Activated naive CD4-positive, alpha-beta T cell treated with anti-CD3 and anti-CD28 coated beads for 36 hours (primary cell): ENCODE measurements around the gene CD180. TPM values are rescaled to one million over a fixed set of nuclear protein-coding genes. Genes with fewer than 3 reads are reported as not detected.

ENCODE experiments used
- CTCF ChIA-PET: fragments of 350-600 bp; sonication (Branson Sonifier 250); formaldehyde crosslinking; loops from one replicate; lab custom pipeline; 2021; ENCODE audit warnings: antibody characterized with exemption; lab: Charles Lee
- DNase-seq: peaks from one replicate; pipeline ENCODE4 v3.0.0-alpha.2; 2020
- H3K27ac Mint-ChIP-seq: one replicate; pipeline ENCODE4 v1.8.0; 2021; ENCODE audit warnings: mild to moderate bottlenecking, mixed read lengths
- H3K27me3 Mint-ChIP-seq: one replicate; pipeline ENCODE4 v1.8.0; 2021; ENCODE audit warnings: low read depth, mixed read lengths
- H3K36me3 Mint-ChIP-seq: one replicate; pipeline ENCODE4 v1.8.0; 2021; ENCODE audit warnings: low read depth, mixed read lengths
- H3K4me1 Mint-ChIP-seq: one replicate; pipeline ENCODE4 v1.8.0; 2021; ENCODE audit warnings: low read depth, mixed read lengths
- H3K4me3 Mint-ChIP-seq: one replicate; pipeline ENCODE4 v1.8.0; 2021; ENCODE audit warnings: mild to moderate bottlenecking, moderate library complexity, mixed read lengths
- H3K9me3 Mint-ChIP-seq: one replicate; pipeline ENCODE4 v1.8.0; 2021; ENCODE audit warnings: mixed read lengths
- intact Hi-C: fragments of 100-400 bp; cut with micrococcal nuclease; formaldehyde crosslinking; loops from one replicate; pipeline ENCODE4 v1.15.1; 2023
- total RNA-seq, 2 experiments: library from RNA; stranded (reverse); gene quantifications; one replicate each; pipeline ENCODE4 v1.2.3, GENCODE V29; 2021

The CD180 gene
- total RNA-seq, 2 experiments from 2014 or later, result not detected

- Mint-ChIP-seq H3K27ac (no peak overlapping the region), H3K36me3 (peaks cover 20% of the 10 kb centered on the region), H3K4me3 (no peak overlapping the region), H3K4me1 (peaks cover 13% of the 10 kb centered on the region), H3K9me3 (no peaks in the 10 kb centered on the region), H3K27me3 (no peaks in the 10 kb centered on the region)
- CTCF ChIA-PET, result interaction anchor here (1.4 to 17.9 kb wide), 2 partner anchors 13 to 52 kb away, joined by 6 to 354 read pairs; partner anchors contain the start of gene CD180
- intact Hi-C loops, result loop anchor here (5.0 kb wide), 2 partner anchors 342 to 847 kb away; no protein-coding TSS in a partner anchor
- no peak for DNase-seq
Measured at GRCh38 chr5:67154556-67155206, 41.9 kb downstream of the CD180 start.

- Mint-ChIP-seq H3K27ac (no peak overlapping the region), H3K9me3 (no peaks in the 10 kb centered on the region), H3K36me3 (peaks cover 21% of the 10 kb centered on the region), H3K27me3 (no peaks in the 10 kb centered on the region), H3K4me1 (peaks cover 5% of the 10 kb centered on the region), H3K4me3 (no peak overlapping the region)
- CTCF ChIA-PET, result interaction anchor here (1.0 kb wide), 1 partner anchor 56 kb away, joined by 4 read pairs; no protein-coding TSS in a partner anchor
- intact Hi-C loops, result loop anchor here (5.0 kb wide), 1 partner anchor 341 kb away; no protein-coding TSS in a partner anchor
- no peak for DNase-seq
Measured at GRCh38 chr5:67153292-67153691, 43.3 kb downstream of the CD180 start.

DNA sequence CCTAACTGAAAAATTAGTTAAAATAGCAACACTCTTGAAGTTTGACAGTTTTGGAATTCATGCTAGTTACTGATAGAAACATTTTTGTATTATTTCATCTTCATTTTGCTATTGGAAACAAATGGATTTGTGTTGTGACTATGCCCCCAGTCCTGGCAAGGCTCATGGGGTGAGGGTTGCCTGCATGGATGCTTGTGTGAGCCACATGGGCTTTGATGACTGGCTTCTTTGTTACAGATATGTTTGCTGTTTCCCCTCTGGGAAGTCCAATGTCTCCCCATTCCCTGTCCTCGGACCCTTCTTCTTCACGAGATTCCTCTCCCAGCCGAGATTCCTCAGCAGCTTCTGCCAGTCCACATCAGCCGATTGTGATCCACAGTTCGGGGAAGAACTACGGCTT is 44.2 kb downstream of the CD180 start:
- Mint-ChIP-seq H3K4me1 (peaks cover 4% of the 10 kb centered on the region), H3K27ac (no peak overlapping the region)
- CTCF ChIA-PET, result interaction anchor here (0.6 to 1.0 kb wide), 3 partner anchors 57 to 163 kb away, joined by 3 to 4 read pairs (median 4); no protein-coding TSS in a partner anchor

DNA sequence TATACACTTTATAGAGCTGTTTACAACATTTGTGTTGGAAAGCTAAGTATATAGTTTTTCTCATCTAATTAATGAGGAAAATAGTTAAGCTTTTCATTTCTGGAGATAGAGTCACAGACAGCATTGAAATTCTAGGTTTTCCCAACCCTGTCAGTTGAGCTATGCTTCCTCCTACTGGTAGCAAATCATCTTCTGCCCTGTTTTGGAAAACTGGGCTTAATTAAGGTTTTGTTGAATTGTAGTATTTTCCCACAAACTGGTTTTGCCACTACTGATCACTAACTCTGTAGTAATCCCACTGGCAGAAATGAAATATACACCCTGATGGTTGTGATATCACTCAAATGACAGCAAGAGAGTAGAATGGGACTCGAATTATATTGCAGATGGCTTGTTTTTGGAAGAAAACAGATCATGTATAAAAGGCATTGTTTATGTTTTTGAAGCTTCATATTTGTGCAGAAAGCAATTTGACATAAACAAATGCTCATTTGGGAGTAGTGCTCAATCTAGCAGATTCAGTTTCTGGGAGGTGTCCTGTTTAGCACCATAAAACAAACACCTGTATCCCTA is 46.6 kb downstream of the CD180 start:
- Mint-ChIP-seq H3K36me3 (peaks cover 29% of the 10 kb centered on the region), H3K4me3 (no peak overlapping the region), H3K4me1 (no peaks in the 10 kb centered on the region), H3K27me3 (no peaks in the 10 kb centered on the region), H3K9me3 (no peaks in the 10 kb centered on the region), H3K27ac (no peak overlapping the region)
- intact Hi-C loops, result loop anchor here (1.0 to 5.0 kb wide), 2 partner anchors 162 to 338 kb away; no protein-coding TSS in a partner anchor
- CTCF ChIA-PET, result interaction anchor here (0.6 to 1.8 kb wide), 7 partner anchors 16 to 1435 kb away, joined by 3 to 5 read pairs (median 3); no protein-coding TSS in a partner anchor
- no peak for DNase-seq

More for the DNA sequence above, 44.2 kb downstream of the CD180 start:
- Mint-ChIP-seq H3K36me3 (peaks cover 22% of the 10 kb centered on the region), H3K4me3 (no peak overlapping the region), H3K27me3 (no peaks in the 10 kb centered on the region), H3K9me3 (no peaks in the 10 kb centered on the region)
- intact Hi-C loops, result loop anchor here (5.0 kb wide), 1 partner anchor 340 kb away; no protein-coding TSS in a partner anchor
- no peak for DNase-seq

DNA sequence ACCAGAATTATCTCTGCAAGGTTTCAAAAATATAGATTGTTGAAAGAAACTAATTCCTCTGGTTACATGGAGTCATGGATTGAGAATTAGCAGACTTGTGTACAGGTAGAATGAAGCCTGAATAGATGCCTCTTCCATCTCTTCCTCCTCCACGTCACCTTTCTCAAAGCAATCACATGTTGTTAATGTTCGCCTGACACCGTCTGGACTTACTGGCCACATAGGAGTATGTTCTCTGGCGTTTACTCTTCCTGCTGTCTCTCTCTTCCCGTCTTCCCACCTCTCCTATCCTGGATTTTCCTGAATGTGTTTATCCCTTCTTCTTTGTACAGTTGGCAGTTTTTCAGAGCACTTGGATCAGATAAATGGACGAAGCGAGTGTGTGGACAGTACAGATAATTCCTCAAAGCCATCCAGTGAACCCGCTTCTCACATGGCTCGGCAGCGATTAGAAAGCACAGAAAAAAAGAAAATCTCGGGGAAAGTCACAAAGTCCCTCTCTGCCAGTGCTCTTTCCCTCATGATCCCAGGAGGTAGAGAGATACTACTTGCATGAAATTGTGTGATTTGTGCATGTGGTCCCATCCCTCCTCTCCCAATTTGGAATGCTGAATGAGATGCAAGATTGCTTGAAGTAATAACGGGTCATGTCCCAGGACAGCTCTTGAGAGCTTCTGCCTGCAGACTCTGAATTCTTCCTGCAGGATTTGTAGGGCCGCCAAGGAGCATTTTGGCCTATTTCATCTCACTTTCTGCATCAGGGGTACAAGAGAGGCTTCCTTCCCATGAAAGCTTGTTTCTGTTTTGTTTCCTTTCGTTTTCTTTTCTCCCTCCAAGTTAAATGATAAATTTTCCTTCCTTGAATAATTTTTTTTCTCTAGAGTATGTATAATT is 47.3 kb downstream of the CD180 start:
- no peak for DNase-seq
- Mint-ChIP-seq H3K9me3 (no peaks in the 10 kb centered on the region), H3K4me1 (no peaks in the 10 kb centered on the region), H3K4me3 (no peak overlapping the region), H3K27ac (no peak overlapping the region), H3K27me3 (no peaks in the 10 kb centered on the region), H3K36me3 (peaks cover 27% of the 10 kb centered on the region)
- CTCF ChIA-PET, result interaction anchor here (0.7 to 2.4 kb wide), 7 partner anchors 8 to 1434 kb away, joined by 3 to 14 read pairs (median 3); no protein-coding TSS in a partner anchor
- intact Hi-C loops, result no loop called here

- CTCF ChIA-PET, result interaction anchor here (1.0 to 2.4 kb wide), 3 partner anchors 10 to 160 kb away, joined by 3 to 14 read pairs (median 7); no protein-coding TSS in a partner anchor
- intact Hi-C loops, result no loop called here
- Mint-ChIP-seq H3K4me1 (no peaks in the 10 kb centered on the region), H3K36me3 (peaks cover 31% of the 10 kb centered on the region), H3K4me3 (no peak overlapping the region), H3K27me3 (no peaks in the 10 kb centered on the region), H3K9me3 (no peaks in the 10 kb centered on the region), H3K27ac (no peak overlapping the region)
- DNase-seq, result no peak
Measured at GRCh38 chr5:67147760-67148159, 48.8 kb downstream of the CD180 start.

DNA sequence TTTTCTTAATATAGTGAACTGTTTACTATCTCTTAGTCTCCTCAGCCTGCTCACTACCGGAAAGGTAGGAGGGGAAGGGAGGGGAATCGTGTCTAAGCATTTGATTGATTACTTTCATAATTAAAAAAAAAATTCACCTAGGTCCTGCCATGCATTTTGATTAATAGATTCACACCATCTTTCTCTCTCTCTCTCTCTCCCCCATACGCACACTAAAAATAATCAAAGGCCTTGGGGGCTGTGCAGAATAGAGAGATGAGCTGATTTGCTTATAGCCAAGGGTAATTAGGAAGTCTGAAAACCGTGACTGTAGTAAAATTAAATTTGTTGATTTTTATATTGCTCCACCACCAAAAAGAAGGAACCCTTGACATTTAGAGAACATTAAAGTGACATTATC is 49.6 kb downstream of the CD180 start:
- H3K36me3 Mint-ChIP-seq, result peaks cover 38% of the 10 kb centered on the region
- no peak overlapping the region for H3K4me3 Mint-ChIP-seq
- no peak for DNase-seq
- no peaks in the 10 kb centered on the region for H3K27me3 Mint-ChIP-seq
- no peaks in the 10 kb centered on the region for H3K9me3 Mint-ChIP-seq
- no peak overlapping the region for H3K27ac Mint-ChIP-seq
- intact Hi-C loops, result no loop called here
- H3K4me1 Mint-ChIP-seq, result no peaks in the 10 kb centered on the region
- CTCF ChIA-PET, result interaction anchor here (0.5 to 2.4 kb wide), 5 partner anchors 10 to 1342 kb away, joined by 3 to 14 read pairs (median 5); no protein-coding TSS in a partner anchor

DNA sequence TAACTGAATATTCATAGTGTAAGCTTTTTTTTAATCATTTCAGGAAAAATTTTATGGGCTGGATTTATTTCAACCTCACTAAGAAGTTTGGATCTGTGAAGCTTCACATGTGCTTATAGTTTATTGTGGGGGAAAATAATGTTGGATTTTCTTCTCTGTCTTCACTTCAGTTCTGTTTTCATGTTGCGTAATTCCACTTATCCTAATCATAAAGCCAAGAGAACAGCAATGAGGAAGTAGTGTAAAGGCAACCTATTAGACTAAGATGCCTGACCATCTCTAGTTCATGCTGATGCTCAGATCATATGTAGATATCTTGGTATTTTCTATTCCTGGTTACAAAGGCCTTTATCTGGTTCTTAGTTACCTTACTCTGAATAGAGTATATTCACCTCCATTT is 50.0 kb downstream of the CD180 start:
- intact Hi-C loops, result no loop called here
- peaks cover 40% of the 10 kb centered on the region for H3K36me3 Mint-ChIP-seq
- no peaks in the 10 kb centered on the region for H3K9me3 Mint-ChIP-seq
- no peak for DNase-seq
- H3K4me3 Mint-ChIP-seq, result no peak overlapping the region
- H3K27me3 Mint-ChIP-seq, result no peaks in the 10 kb centered on the region
- no peaks in the 10 kb centered on the region for H3K4me1 Mint-ChIP-seq
- no peak overlapping the region for H3K27ac Mint-ChIP-seq
- CTCF ChIA-PET, result interaction anchor here (0.5 to 2.2 kb wide), 3 partner anchors 19 to 159 kb away, joined by 3 to 7 read pairs (median 5); no protein-coding TSS in a partner anchor

GRCh38 chr5:67144183-67144639 is 52.4 kb downstream of the CD180 start:
- Mint-ChIP-seq H3K9me3 (no peaks in the 10 kb centered on the region), H3K4me3 (no peak overlapping the region), H3K36me3 (peaks cover 27% of the 10 kb centered on the region), H3K27ac (no peak overlapping the region), H3K27me3 (no peaks in the 10 kb centered on the region), H3K4me1 (no peaks in the 10 kb centered on the region)
- intact Hi-C loops, result no loop called here
- no peak for DNase-seq
- CTCF ChIA-PET, result no interaction called here

DNA sequence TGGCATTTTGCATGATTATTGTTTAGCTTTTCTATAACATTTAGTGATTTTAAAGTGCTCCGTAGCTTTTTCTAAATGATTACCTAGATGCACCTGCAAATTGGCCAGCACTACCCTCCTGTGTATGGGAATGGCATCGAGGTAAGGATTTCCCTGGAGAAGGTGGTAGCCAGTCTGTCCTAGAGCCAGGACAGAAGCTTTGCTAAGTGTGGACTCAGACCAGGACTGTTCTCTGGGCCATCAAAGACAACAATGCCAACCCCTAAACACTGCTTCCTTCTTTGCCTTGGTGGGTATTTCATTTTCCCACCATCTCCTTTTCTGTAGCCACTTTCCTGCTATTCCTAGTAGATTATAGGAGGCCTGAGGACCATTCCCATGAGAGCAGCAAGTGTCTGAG is 53.0 kb downstream of the CD180 start:
- H3K36me3 Mint-ChIP-seq, result peaks cover 26% of the 10 kb centered on the region
- DNase-seq, result no peak
- no peak overlapping the region for H3K4me3 Mint-ChIP-seq
- H3K27ac Mint-ChIP-seq, result no peak overlapping the region
- CTCF ChIA-PET, result interaction anchor here (0.6 kb wide), 1 partner anchor 225 kb away, joined by 3 read pairs; no protein-coding TSS in a partner anchor
- intact Hi-C loops, result no loop called here
- no peaks in the 10 kb centered on the region for H3K27me3 Mint-ChIP-seq
- H3K4me1 Mint-ChIP-seq, result no peaks in the 10 kb centered on the region
- no peaks in the 10 kb centered on the region for H3K9me3 Mint-ChIP-seq

DNA sequence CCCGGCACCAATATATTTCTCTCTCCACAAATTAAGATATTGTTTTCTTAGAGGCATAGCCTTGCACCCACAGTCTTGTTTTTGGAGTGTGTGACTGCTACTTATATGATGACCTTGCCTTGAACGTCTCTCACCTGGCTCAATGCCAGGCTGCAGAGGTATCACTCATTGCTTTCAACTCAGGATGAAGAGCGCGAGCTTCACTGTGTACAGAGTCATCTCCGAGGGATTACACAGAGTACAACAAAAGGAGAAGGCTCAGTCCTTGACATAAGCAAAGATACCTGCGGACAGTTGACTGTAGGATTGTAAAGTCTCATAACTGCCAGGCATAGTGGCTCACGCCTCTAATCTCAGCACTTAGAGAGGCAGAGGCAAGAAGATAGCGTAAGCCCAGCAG is 53.8 kb downstream of the CD180 start:
- DNase-seq, result no peak
- Mint-ChIP-seq H3K4me3 (no peak overlapping the region), H3K36me3 (peaks cover 26% of the 10 kb centered on the region), H3K27me3 (no peaks in the 10 kb centered on the region), H3K9me3 (no peaks in the 10 kb centered on the region), H3K4me1 (no peaks in the 10 kb centered on the region), H3K27ac (no peak overlapping the region)
- CTCF ChIA-PET, result no interaction called here
- intact Hi-C loops, result no loop called here
